HepG2 (cell line): ENCODE results near the gene TAS2R8. TPM values are rescaled to one million over a fixed set of nuclear protein-coding genes. Genes with fewer than 3 reads are reported as not detected.

Experiments used
- ATAC-seq: fragments of 200-7000 bp; cut with Tn5 transposase; 3 replicates; pipeline ENCODE4 v1.9.1; 2020; ENCODE audit warnings: mild to moderate bottlenecking, moderate library complexity
- BruUV-seq: library from RNA; stranded (reverse); fragments of 400-500 nt; replicated peaks from 2 replicates; lab custom pipeline; 2021; lab: Mats Ljungman, UMichigan
- CTCF ChIA-PET: fragments of 300-600 bp; formaldehyde crosslinking; extraction: SDS; loops from one replicate; lab custom pipeline; 2021; ENCODE audit warnings: low total read pairs, inconsistent platforms, low intra/inter-chr PET ratio; lab: Yijun Ruan, JAX
- POLR2A ChIA-PET: fragments of 350-600 bp; sonication (Branson Sonifier 250); formaldehyde crosslinking; loops from one replicate; lab custom pipeline; 2020; ENCODE audit warnings: antibody characterized with exemption, inconsistent platforms; lab: Yijun Ruan, JAX
- DNase-seq: peaks from one replicate; pipeline ENCODE4 v3.0.0-alpha.2; 2015; ENCODE audit warnings: low spot score
- FAIRE-seq: peaks from 3 replicates; lab custom pipeline; 2011; peaks lifted over from hg19 to GRCh38; lab: Jason Lieb, UNC
- H2AFZ ChIP-seq: one replicate; pipeline ENCODE4 v1.6.1; 2011; ENCODE audit warnings: low read length, inconsistent platforms
- H3K27ac ChIP-seq: fragments of 300-600 bp; 3 replicates; pipeline ENCODE4 v1.8.0; 2011; ENCODE audit warnings: mixed run types, mild to moderate bottlenecking, mixed read lengths, low read length, inconsistent platforms; ENCODE audit not compliant: insufficient read depth; ENCODE audit errors: extremely low read length
- H3K27me3 ChIP-seq, 2 experiments: fragments of 200-600 bp in 1 of 2; 2 replicates in 1 of 2; 3 replicates in 1 of 2; pipeline versions ENCODE4 v1.6.0 to v1.8.0; 2011; ENCODE audit warnings: low read length in 2 of 2, mild to moderate bottlenecking in 2 of 2, moderate library complexity in 2 of 2, inconsistent platforms in 1 of 2; ENCODE audit not compliant: insufficient read depth in 2 of 2, control insufficient read depth in 1 of 2
- H3K36me3 ChIP-seq, 2 experiments: fragments of 200-600 bp in 1 of 2; replicated peaks in 1 of 2; 2 replicates in 1 of 2; 3 replicates in 1 of 2; pipeline versions ENCODE4 v1.5.1 to v1.8.0; 2011; ENCODE audit warnings: low read length in 2 of 2, inconsistent platforms in 1 of 2; ENCODE audit not compliant: insufficient read depth in 2 of 2, control insufficient read depth in 1 of 2
- H3K4me1 ChIP-seq: 2 replicates; pipeline ENCODE4 v1.5.1; 2012; ENCODE audit warnings: low read length, inconsistent platforms; ENCODE audit not compliant: insufficient read depth
- H3K4me2 ChIP-seq: 2 replicates; pipeline ENCODE4 v1.6.0; 2011; ENCODE audit warnings: low read depth, low read length, inconsistent platforms
- H3K4me3 ChIP-seq, 3 experiments: fragments of 200-600 bp in 1 of 3; sonication (generic), shearing (Covaris generic) in 1 of 3; replicated peaks in 1 of 3; 2 replicates each; pipeline ENCODE4 v1.5.1; 2011 to 2016; ENCODE audit warnings: low read length in 3 of 3, inconsistent platforms in 2 of 3, low read depth in 2 of 3, mild to moderate bottlenecking in 2 of 3, control low read depth in 1 of 3, mixed read lengths in 1 of 3; ENCODE audit not compliant: insufficient read depth in 1 of 3
- H3K79me2 ChIP-seq: one replicate; pipeline ENCODE4 v1.6.1; 2011; ENCODE audit warnings: low read length, inconsistent platforms; ENCODE audit not compliant: insufficient read depth
- H3K9ac ChIP-seq: 2 replicates; pipeline ENCODE4 v1.6.0; 2011; ENCODE audit warnings: mild to moderate bottlenecking, low read depth, low read length, inconsistent platforms; ENCODE audit not compliant: insufficient read depth
- H3K9me3 ChIP-seq: 2 replicates; pipeline ENCODE4 v1.5.1; 2012; ENCODE audit warnings: mild to moderate bottlenecking, low read length
- H4K20me1 ChIP-seq: 2 replicates; pipeline ENCODE4 v1.6.0; 2011; ENCODE audit warnings: inconsistent platforms, mild to moderate bottlenecking, low read length, moderate library complexity; ENCODE audit not compliant: insufficient read depth
- CEBPZ ChIP-seq: IDR thresholded peaks from 2 replicates; pipeline ENCODE4 v1.6.1; 2012; ENCODE audit warnings: low read length, improper control_type of control experiment
- FOXM1 ChIP-seq: sonication (generic); formaldehyde crosslinking; IDR thresholded peaks from 2 replicates; pipeline ENCODE4 v1.5.0; 2020; ENCODE audit warnings: missing genetic modification reagents
- HNF4G ChIP-seq, 2 experiments: sonication (generic) in 1 of 2; formaldehyde crosslinking in 1 of 2; IDR thresholded peaks; 2 replicates each; pipeline versions ENCODE4 v1.4.0 to v1.6.1; 2011 to 2020; ENCODE audit warnings: borderline replicate concordance in 2 of 2, low read depth in 2 of 2, mild to moderate bottlenecking in 2 of 2, low read length in 1 of 2, missing genetic modification reagents in 1 of 2, moderate library complexity in 1 of 2
- MEIS1 ChIP-seq: sonication (generic); formaldehyde crosslinking; IDR thresholded peaks from 2 replicates; pipeline ENCODE4 v1.9.0; 2021; ENCODE audit warnings: mild to moderate bottlenecking, missing genetic modification reagents, moderate library complexity, borderline replicate concordance
- RERE ChIP-seq: IDR thresholded peaks from 2 replicates; pipeline ENCODE4 v1.6.1; 2016; ENCODE audit warnings: low read depth, missing genetic modification reagents, missing compliant biosample characterization
- RNF2 ChIP-seq: fragments of 450-650 bp; conservative IDR thresholded peaks from 2 replicates; pipeline ENCODE4 v1.6.1; 2016; ENCODE audit warnings: low read depth
- ZNF737 ChIP-seq: sonication (generic); formaldehyde crosslinking; IDR thresholded peaks from 2 replicates; pipeline ENCODE4 v1.5.0; 2020; ENCODE audit warnings: missing genetic modification reagents, mild to moderate bottlenecking, borderline replicate concordance
- ZNF749 ChIP-seq: sonication (generic); formaldehyde crosslinking; IDR thresholded peaks from 2 replicates; pipeline ENCODE4 v1.8.0; 2022; ENCODE audit warnings: mild to moderate bottlenecking, missing genetic modification reagents, moderate library complexity, borderline replicate concordance
- ZUFSP ChIP-seq: sonication (generic); formaldehyde crosslinking; IDR thresholded peaks from 2 replicates; pipeline ENCODE4 v1.9.0; 2021; ENCODE audit warnings: missing genetic modification reagents, mild to moderate bottlenecking, borderline replicate concordance
- WGBS: methylation state at CpG from one replicate; pipeline ENCODE4 v1.1.6; 2017; ENCODE audit warnings: low lambda C conversion rate; 5-methylcytosine and 5-hydroxymethylcytosine counted together
- in situ Hi-C: cut with HindIII; loops from 2 replicates; pipeline ENCODE4 v1.10.0; 2017; ENCODE audit warnings: low pct_unique_long_range_greater_than_20kb; ENCODE audit not compliant: extremely low pct_ligation_motif_present
- intact Hi-C: fragments of 100-400 bp; cut with micrococcal nuclease; formaldehyde crosslinking; loops from one replicate; pipeline ENCODE4 v1.10.0; 2022; ENCODE audit not compliant: unreplicated experiment
- polyA plus RNA-seq, 8 experiments: library from polyadenylated mRNA; depleted of rRNA in 3 of 8; stranded (reverse) in 7 of 8; unstranded in 1 of 8; fragments of >200 nt; fragmentation: Illumina TruSeq in 4 of 8; extraction: Trizol in 4 of 8; gene quantifications; 2 replicates each; pipeline versions ENCODE4 v1.2.1 to v1.2.3, GENCODE V29; 2011 to 2016; ENCODE audit warnings: low read depth in 4 of 8, missing spikeins in 1 of 8, mixed read lengths in 1 of 8; ENCODE audit not compliant: insufficient read depth in 1 of 8
- total RNA-seq, 5 experiments: library from RNA; depleted of rRNA; stranded (reverse); fragments of >200 nt; fragmentation: Illumina TruSeq; extraction: Trizol; gene quantifications; 2 replicates each; pipeline ENCODE4 v1.2.3, GENCODE V29; 2016; ENCODE audit warnings: low read depth in 1 of 5
- TF ChIP-seq, protein P1 (sequence below): sonication (generic); formaldehyde crosslinking; IDR thresholded peaks from 2 replicates; pipeline ENCODE4 v1.8.0; 2022; ENCODE audit warnings: mild to moderate bottlenecking, missing genetic modification reagents

The TAS2R8 gene
- total and polyA plus RNA-seq, 2 of the 13 experiments (the other 11 are each of a cell fraction or from before 2014, with no cell fraction given), result 0.09 TPM; not detected in 1

- intact Hi-C loops (no loop called here), in situ Hi-C loops (no loop called here)
- Histone ChIP-seq H4K20me1 (no peaks in the 10 kb centered on the region), H3K79me2 (no peaks in the 10 kb centered on the region), H3K4me3 (no peak within 1 kb of the TSS), H3K9ac (no peak within 1 kb of the TSS), H3K4me1 (no peaks in the 10 kb centered on the region), H2AFZ (no peak within 1 kb of the TSS), H3K4me2 (no peak within 1 kb of the TSS), H3K27ac (no peak within 1 kb of the TSS), H3K9me3 (no peaks in the 10 kb centered on the region), H3K27me3 (0 out of 5 replicates have a peak, but pooled peaks cover 0 to 3% of the 10 kb centered on the region in 2 experiments), H3K36me3 (no peaks in the 10 kb centered on the region)
- ATAC-seq, result no peak
- no TSS peak for BruUV-seq
- POLR2A ChIA-PET, result no interaction called here
- no peak for FAIRE-seq
- WGBS, result 38% methylated on average over 4 of the region's 4 CpGs
- CTCF ChIA-PET, result no interaction called here
- DNase-seq, result no peak
- TF ChIP-seq ZNF749 (CRISPR knock-in tag) (no peak), RERE (no peak), HNF4G (IDR thresholded peaks at IDR 0.05; ENCODE audit: borderline replicate concordance, low read depth, low read length) (no peak), HNF4G (CRISPR knock-in tag; IDR thresholded peaks at IDR 0.05; ENCODE audit: borderline replicate concordance, low read depth) (no peak), RNF2 (no peak), CEBPZ (no peak), ZNF737 (CRISPR knock-in tag) (no peak), MEIS1 (CRISPR knock-in tag) (no peak), ZUFSP (CRISPR knock-in tag) (no peak), FOXM1 (CRISPR knock-in tag) (no peak)
- TF ChIP-seq, protein P1, sequence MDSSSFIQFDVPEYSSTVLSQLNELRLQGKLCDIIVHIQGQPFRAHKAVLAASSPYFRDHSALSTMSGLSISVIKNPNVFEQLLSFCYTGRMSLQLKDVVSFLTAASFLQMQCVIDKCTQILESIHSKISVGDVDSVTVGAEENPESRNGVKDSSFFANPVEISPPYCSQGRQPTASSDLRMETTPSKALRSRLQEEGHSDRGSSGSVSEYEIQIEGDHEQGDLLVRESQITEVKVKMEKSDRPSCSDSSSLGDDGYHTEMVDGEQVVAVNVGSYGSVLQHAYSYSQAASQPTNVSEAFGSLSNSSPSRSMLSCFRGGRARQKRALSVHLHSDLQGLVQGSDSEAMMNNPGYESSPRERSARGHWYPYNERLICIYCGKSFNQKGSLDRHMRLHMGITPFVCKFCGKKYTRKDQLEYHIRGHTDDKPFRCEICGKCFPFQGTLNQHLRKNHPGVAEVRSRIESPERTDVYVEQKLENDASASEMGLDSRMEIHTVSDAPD (CRISPR knock-in tag), result no peak
Measured at GRCh38 chr12:10802587-10802986, 4.5 kb downstream of the TAS2R8 start, which contains the start of gene TAS2R7. TSS of gene TAS2R7 (minus strand) at chr12:10802627. CDS start at chr12:10802570, 57 bp downstream.
